Activated effector memory CD4-positive, alpha-beta T cell treated with Interleukin-2 at 50 U/mL for 16 hours (primary cell): ENCODE results near the gene TMEM156.
A peak's percentile ranks its signal among the peaks of the same experiment; 100 is the strongest.

ENCODE experiments used
- DNase-seq: peaks from one replicate; pipeline ENCODE4 v3.0.0-alpha.2; 2020

The TMEM156 gene

GRCh38 chr4:39032218-39033085 is at the start of gene TMEM156:
Gene TMEM156 (minus strand): TSS chr4:39032409. CDS start chr4:39032313, 96 bp downstream.
- no peak for DNase-seq

- DNase-seq = no peak
Observed at GRCh38 chr4:39078829-39079228, 46.6 kb upstream of the TMEM156 start.

GRCh38 chr4:39068907-39069306 is 36.7 kb upstream of the TMEM156 start:
- no peak for DNase-seq

- no peak for DNase-seq
Observed at GRCh38 chr4:39067451-39067850, 35.2 kb upstream of the TMEM156 start.

GRCh38 chr4:39067031-39067430 is 34.8 kb upstream of the TMEM156 start:
- no peak for DNase-seq

GRCh38 chr4:39066371-39066770 is 34.2 kb upstream of the TMEM156 start:
- no peak for DNase-seq

GRCh38 chr4:39063430-39063829 is 31.2 kb upstream of the TMEM156 start:
- no peak for DNase-seq

GRCh38 chr4:39062770-39063097 is 30.5 kb upstream of the TMEM156 start:
- no peak for DNase-seq

GRCh38 chr4:39062094-39062769 is 30.0 kb upstream of the TMEM156 start, which contains the start of gene KLHL5:
Gene KLHL5 (plus strand): TSS chr4:39062232. CDS start chr4:39062653, 421 bp downstream.
- no peak for DNase-seq

- no peak for DNase-seq
Observed at GRCh38 chr4:39061457-39061856, 29.2 kb upstream of the TMEM156 start.

- DNase-seq = no peak
Observed at GRCh38 chr4:39056023-39056422, 23.8 kb upstream of the TMEM156 start.

GRCh38 chr4:39054497-39054896 is 22.3 kb upstream of the TMEM156 start:
- DNase-seq = no peak

GRCh38 chr4:39053983-39054382 is 21.8 kb upstream of the TMEM156 start:
- DNase-seq = no peak

- DNase-seq = no peak
Observed at GRCh38 chr4:39051492-39051891, 19.3 kb upstream of the TMEM156 start.

GRCh38 chr4:39050590-39050989 is 18.4 kb upstream of the TMEM156 start:
- no peak for DNase-seq

- DNase-seq = no peak
Observed at GRCh38 chr4:39048311-39048710, 16.1 kb upstream of the TMEM156 start.

GRCh38 chr4:39047681-39048080 is 15.5 kb upstream of the TMEM156 start:
- DNase-seq = no peak

- DNase-seq = no peak
Observed at GRCh38 chr4:39046249-39046648, 14.0 kb upstream of the TMEM156 start.

GRCh38 chr4:39045827-39046221 is 13.6 kb upstream of the TMEM156 start:
- DNase-seq = no peak

- no peak for DNase-seq
Observed at GRCh38 chr4:39044956-39045826, 13.0 kb upstream of the TMEM156 start.

- peak; percentile 85 for DNase-seq
Observed at GRCh38 chr4:39044364-39044955, 12.3 kb upstream of the TMEM156 start.

GRCh38 chr4:39043861-39044363 is 11.7 kb upstream of the TMEM156 start:
- no peak for DNase-seq
